Fibroblast of mammary gland (primary cell): Measurements from ENCODE around the gene TSKU.

Experiments
- DNase-seq: peaks from one replicate; pipeline ENCODE4 v3.0.0-alpha.2; 2010; ENCODE audit warnings: low read depth
- H3K4me3 ChIP-seq: 2 replicates; pipeline ENCODE4 v1.5.1; 2011; ENCODE audit warnings: low read depth, mild to moderate bottlenecking, low read length, moderate library complexity; ENCODE audit not compliant: control insufficient read depth
- TF ChIP-seq, protein P1 (sequence below): conservative IDR thresholded peaks from 2 replicates; pipeline ENCODE4 v1.5.1; 2011; ENCODE audit warnings: low read depth, low read length, inconsistent platforms; ENCODE audit not compliant: control insufficient read depth, insufficient read depth

TSKU gene

DNA sequence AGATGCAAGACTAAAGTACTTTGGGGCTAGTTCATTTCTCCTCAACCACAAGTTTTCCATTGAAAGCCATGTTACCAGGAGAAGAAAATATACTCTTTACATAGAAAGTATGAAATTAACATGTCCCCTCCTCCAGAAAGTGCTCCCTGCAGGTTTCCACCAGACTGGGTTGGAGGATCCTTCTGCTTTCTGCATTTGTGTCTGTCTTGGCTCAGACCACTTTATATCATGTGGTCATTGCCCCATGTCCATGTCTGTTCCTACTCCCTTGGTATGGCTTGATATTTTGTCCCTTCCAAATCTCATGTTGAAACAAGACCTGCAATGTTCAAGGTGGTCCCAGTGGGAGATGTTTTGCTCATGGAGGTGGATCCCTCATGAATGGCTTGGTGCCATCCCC lies 49.2 kb downstream of the TSKU start:
- no peak overlapping the region for H3K4me3 ChIP-seq
- DNase-seq: no peak
- TF ChIP-seq, protein P1, sequence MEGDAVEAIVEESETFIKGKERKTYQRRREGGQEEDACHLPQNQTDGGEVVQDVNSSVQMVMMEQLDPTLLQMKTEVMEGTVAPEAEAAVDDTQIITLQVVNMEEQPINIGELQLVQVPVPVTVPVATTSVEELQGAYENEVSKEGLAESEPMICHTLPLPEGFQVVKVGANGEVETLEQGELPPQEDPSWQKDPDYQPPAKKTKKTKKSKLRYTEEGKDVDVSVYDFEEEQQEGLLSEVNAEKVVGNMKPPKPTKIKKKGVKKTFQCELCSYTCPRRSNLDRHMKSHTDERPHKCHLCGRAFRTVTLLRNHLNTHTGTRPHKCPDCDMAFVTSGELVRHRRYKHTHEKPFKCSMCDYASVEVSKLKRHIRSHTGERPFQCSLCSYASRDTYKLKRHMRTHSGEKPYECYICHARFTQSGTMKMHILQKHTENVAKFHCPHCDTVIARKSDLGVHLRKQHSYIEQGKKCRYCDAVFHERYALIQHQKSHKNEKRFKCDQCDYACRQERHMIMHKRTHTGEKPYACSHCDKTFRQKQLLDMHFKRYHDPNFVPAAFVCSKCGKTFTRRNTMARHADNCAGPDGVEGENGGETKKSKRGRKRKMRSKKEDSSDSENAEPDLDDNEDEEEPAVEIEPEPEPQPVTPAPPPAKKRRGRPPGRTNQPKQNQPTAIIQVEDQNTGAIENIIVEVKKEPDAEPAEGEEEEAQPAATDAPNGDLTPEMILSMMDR: no peak

DNA sequence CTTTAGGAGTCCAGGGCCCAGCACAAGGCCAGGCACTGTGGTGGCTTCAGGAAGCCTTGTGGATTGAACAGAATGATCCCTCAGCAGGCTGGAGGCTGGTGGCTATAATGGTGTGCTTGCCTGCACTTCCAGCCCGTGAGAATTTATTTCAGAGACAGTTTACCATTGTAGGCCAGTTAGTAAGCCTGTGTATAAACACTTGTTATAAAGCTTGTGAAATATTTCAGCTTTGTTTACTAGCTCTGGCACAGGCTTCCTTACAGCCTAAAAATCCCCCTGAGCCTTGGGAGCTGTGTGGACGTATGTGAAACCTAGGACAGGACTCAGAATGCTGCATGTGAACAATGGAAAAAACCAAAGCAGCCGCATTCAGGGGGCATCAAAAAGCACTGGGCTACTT lies 51.0 kb downstream of the TSKU start:
- DNase-seq: no peak
- TF ChIP-seq, protein P1: no peak
- H3K4me3 ChIP-seq: no peak overlapping the region

DNA sequence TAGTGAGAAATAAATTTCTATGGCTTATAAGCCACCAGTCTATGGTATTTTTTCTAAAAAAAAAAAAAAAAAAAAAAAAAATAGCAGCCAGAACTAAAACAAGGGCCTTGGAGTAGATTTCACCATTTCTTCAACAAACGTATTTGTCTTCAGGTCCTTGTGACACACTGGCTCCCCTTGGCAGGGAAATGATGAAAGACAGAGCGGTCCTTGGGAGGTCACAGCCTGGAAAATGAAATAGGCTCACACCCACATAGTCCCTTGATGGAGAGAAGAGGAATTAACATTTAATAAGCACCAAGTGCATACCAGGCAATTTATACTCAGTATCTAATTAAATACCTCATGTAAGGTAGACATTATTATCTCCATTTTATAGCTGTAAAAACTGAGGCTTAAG lies 51.9 kb downstream of the TSKU start:
- TF ChIP-seq, protein P1: no peak
- no peak for DNase-seq
- no peak overlapping the region for H3K4me3 ChIP-seq

DNA sequence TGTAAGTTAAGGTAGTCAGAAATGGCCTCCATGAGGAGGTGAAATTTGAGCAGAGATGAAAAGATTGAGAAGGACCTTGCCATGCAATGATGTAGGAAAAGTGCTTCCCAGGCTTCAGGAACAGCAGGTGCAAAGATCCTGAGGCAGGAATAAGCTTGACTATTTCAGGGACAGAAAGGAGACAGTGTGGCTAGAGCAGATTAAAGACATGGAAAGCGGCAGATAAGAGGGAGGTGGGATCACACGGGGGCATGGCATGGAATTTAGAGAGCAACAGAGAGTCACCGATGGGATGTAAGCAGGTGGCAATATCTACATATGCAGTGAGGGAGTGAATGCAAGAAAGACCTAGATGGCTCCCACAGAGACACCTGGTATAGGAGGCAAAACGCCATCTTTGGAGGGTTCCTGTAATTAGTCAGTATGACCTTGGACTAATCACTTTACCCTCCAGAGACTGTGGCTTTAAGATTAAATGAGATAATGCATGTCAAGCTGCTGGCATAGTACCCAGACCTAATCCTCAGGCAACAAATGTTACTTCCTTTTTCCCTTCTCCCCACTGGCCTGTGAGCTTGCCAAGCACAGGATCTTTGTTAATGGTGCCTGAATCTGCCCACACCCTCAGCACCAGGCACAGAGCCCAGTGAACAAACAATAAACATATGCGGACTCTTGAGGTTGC lies 52.9 kb downstream of the TSKU start:
- DNase-seq: peak; percentile 86
- TF ChIP-seq, protein P1: no peak

DNA sequence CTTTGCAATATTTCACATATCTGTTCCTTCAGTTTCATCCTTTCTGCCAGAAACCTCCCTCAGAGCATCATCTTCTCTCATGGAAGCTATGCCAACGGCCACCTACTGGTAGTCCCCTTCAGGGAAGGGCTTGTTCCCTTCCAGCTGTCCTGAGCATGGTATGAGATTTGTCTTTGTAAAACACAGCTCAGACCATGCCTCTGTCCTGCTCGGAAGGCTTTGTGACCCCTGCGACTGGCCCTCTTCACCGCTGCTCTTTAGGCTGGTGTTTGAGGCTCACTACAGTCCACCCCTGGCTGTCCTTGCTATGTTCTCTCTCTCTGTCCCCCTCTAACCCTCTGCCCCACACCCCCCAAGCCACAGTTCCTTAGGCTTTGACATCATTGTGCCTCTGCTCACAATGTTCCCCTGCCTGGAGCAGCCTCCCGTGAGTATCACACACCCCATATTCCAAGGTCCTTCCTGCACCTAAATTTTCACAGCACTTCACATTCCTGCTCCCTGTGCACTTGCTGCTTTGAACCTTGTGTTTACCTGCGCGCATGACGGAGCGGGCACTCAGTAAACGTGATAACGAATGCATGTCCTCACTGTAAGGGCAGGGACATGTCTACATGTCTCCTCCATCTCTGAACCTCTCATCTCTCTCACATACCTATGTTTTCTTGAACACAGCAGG lies 53.6 kb downstream of the TSKU start:
- no peak overlapping the region for H3K4me3 ChIP-seq
- DNase-seq: no peak
- TF ChIP-seq, protein P1: peak; percentile 16

More for the DNA sequence above, 52.9 kb downstream of the TSKU start:
- no peak overlapping the region for H3K4me3 ChIP-seq

DNA sequence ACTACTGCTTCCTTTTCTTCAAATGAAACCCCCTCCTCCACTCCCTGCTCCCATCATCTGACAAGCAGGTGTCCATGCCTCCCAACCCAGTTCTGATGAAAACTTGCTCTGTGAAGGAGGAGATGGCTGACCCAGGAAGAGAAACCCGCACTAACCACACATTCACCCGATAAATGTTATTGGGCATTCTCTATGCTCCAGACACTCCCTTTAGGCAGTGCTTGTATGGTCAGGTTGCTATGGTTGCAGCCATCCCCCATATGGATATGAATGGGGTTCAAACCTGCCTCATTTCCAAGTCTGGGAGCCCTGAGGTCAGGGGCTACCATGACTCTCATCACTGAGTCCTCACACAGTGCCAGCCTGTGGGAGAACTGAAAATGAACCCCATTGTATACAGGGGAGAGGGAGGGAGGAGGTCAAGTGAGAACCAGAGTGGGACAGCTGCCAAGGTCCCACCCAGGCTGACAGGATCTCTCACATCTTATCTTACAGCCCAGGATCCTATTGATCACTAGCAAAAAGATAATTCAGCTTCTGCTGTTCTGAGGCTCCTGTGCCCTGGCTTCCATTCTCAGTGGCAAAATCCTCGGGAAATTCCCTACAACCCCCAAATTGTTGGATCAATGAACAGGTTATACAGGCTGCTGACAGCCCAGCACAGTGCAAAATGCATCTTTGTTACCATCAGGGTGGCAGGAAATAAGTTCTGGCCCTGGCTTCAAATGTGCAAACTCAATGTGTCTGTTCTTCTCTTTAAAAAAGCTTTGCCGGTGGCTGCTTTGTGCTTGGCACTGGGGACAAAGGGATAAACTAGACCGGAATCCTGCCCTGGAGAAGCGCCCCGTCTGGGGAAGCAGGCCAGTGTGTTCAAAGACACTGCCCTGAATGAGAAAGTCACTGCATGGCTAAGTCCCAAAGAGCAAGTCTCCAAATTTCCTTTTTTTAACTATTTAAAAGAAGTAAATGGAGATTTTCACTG lies 54.8 kb downstream of the TSKU start:
- no peak overlapping the region for H3K4me3 ChIP-seq
- TF ChIP-seq, protein P1: no peak
- DNase-seq: no peak
